ENCODE results near the gene FBL.

FBL gene

GRCh38 chr19:39845172-39845571 lies 1.0 kb downstream of the FBL start:
- no peak for FAIRE-seq
- DNase-seq (ENCODE audit: insufficient read length, low spot score), result no peak

- DNase-seq (ENCODE audit: insufficient read length, low spot score) (peak; percentile 43), FAIRE-seq (no peak)
Measured at GRCh38 chr19:39843919-39844793, 2.0 kb downstream of the FBL start.

- DNase-seq (ENCODE audit: insufficient read length, low spot score), result no peak
- FAIRE-seq, result no peak
Measured at GRCh38 chr19:39842693-39843435, 3.3 kb downstream of the FBL start.

GRCh38 chr19:39841041-39841440 lies 5.1 kb downstream of the FBL start:
- FAIRE-seq, result no peak
- DNase-seq (ENCODE audit: insufficient read length, low spot score), result no peak

GRCh38 chr19:39840492-39840891 lies 5.7 kb downstream of the FBL start:
- FAIRE-seq (no peak), DNase-seq (ENCODE audit: insufficient read length, low spot score) (no peak)

- FAIRE-seq, result no peak
Measured at GRCh38 chr19:39839678-39840327, 6.4 kb downstream of the FBL start.

GRCh38 chr19:39838569-39838968 lies 7.6 kb downstream of the FBL start:
- no peak for FAIRE-seq
- no peak for DNase-seq (ENCODE audit: insufficient read length, low spot score)

More at GRCh38 chr19:39839678-39840327, 6.4 kb downstream of the FBL start:
- no peak for DNase-seq (ENCODE audit: insufficient read length, low spot score)

GRCh38 chr19:39837978-39838377 lies 8.2 kb downstream of the FBL start:
- FAIRE-seq (no peak), DNase-seq (ENCODE audit: insufficient read length, low spot score) (no peak)

GRCh38 chr19:39834287-39834841 lies 11.8 kb downstream of the FBL start:
- no peak for DNase-seq (ENCODE audit: insufficient read length, low spot score)
- no peak for FAIRE-seq

GRCh38 chr19:39833464-39834286 lies 12.5 kb downstream of the FBL start, which contains the start of gene DYRK1B:
TSS of gene DYRK1B (minus strand) at chr19:39834162. CDS start at chr19:39831867, 2,295 bp downstream.
- DNase-seq (ENCODE audit: insufficient read length, low spot score) (peak; percentile 98), FAIRE-seq (peak; percentile 99)

GRCh38 chr19:39833160-39833463 lies 13.1 kb downstream of the FBL start:
- FAIRE-seq (no peak), DNase-seq (ENCODE audit: insufficient read length, low spot score) (no peak)

GRCh38 chr19:39832341-39833083 lies 13.7 kb downstream of the FBL start:
- FAIRE-seq (no peak), DNase-seq (ENCODE audit: insufficient read length, low spot score) (no peak)

- DNase-seq (ENCODE audit: insufficient read length, low spot score), result no peak
- no peak for FAIRE-seq
Measured at GRCh38 chr19:39831679-39832078, 14.5 kb downstream of the FBL start.

GRCh38 chr19:39830847-39831246 lies 15.3 kb downstream of the FBL start:
- no peak for FAIRE-seq
- DNase-seq (ENCODE audit: insufficient read length, low spot score), result no peak

GRCh38 chr19:39830406-39830805 lies 15.8 kb downstream of the FBL start:
- FAIRE-seq, result no peak
- no peak for DNase-seq (ENCODE audit: insufficient read length, low spot score)

- no peak for FAIRE-seq
Measured at GRCh38 chr19:39829702-39830275, 16.4 kb downstream of the FBL start.

GRCh38 chr19:39828654-39829032 lies 17.5 kb downstream of the FBL start:
- DNase-seq (ENCODE audit: insufficient read length, low spot score) (no peak), FAIRE-seq (no peak)

More at GRCh38 chr19:39829702-39830275, 16.4 kb downstream of the FBL start:
- no peak for DNase-seq (ENCODE audit: insufficient read length, low spot score)

- DNase-seq (ENCODE audit: insufficient read length, low spot score) (no peak), FAIRE-seq (no peak)
Measured at GRCh38 chr19:39828015-39828653, 18.0 kb downstream of the FBL start.

- DNase-seq (ENCODE audit: insufficient read length, low spot score) (no peak), FAIRE-seq (no peak)
Measured at GRCh38 chr19:39827216-39827615, 19.0 kb downstream of the FBL start.
